ENCODE measurements around the gene ACCSL. TPM values are rescaled to one million over a fixed set of nuclear protein-coding genes. Genes with fewer than 3 reads are reported as not detected.

The ACCSL gene
- total RNA-seq, 1 donor from 2014 or later: not detected

GRCh38 chr11:44095506-44096359 lies 48.0 kb downstream of the ACCSL start, which contains the start of gene EXT2:
Gene EXT2, plus strand, starts transcription at chr11:44095678. Its CDS starts 12,035 bp downstream, at chr11:44107713.
- intact Hi-C loops (cut with micrococcal nuclease): loop anchor here (1.0 to 10.0 kb wide), 3 partner anchors 29 to 411 kb away; partner anchors contain the start of genes ACCS and HSD17B12

GRCh38 chr11:44096360-44097185 lies 48.8 kb downstream of the ACCSL start:
- intact Hi-C loops (cut with micrococcal nuclease): loop anchor here (10.0 kb wide), 2 partner anchors 202 to 412 kb away; partner anchors contain the start of gene HSD17B12

GRCh38 chr11:44097821-44098220 lies 50.0 kb downstream of the ACCSL start:
- intact Hi-C loops (cut with micrococcal nuclease): loop anchor here (10.0 kb wide), 2 partner anchors 203 to 413 kb away; partner anchors contain the start of gene HSD17B12

GRCh38 chr11:44101098-44101497 lies 53.3 kb downstream of the ACCSL start:
- intact Hi-C loops (cut with micrococcal nuclease): no loop called here

GRCh38 chr11:44104481-44105294 lies 56.9 kb downstream of the ACCSL start:
- intact Hi-C loops (cut with micrococcal nuclease): loop anchor here (5.0 kb wide), 1 partner anchor 37 kb away; the partner anchor contains the start of gene ACCS

- intact Hi-C loops (cut with micrococcal nuclease): loop anchor here (5.0 kb wide), 1 partner anchor 41 kb away; the partner anchor contains the start of gene ACCS
Observed at GRCh38 chr11:44108260-44108659, 60.5 kb downstream of the ACCSL start.

Other genes starting within 250 kb of the ACCSL start
- 27.2 and 32.4 TPM in 2 replicates for gene ALKBH3, start 167.2 kb upstream of the ACCSL start, total RNA-seq
- gene C11orf96, start 105.3 kb upstream of the ACCSL start, total RNA-seq: 0.25 and 0.55 TPM in 2 replicates
- gene ACCS, start 18.3 kb downstream of the ACCSL start, total RNA-seq: 41.0 and 41.7 TPM in 2 replicates
- 27.5 and 31.2 TPM in 2 replicates for gene EXT2, start 47.7 kb downstream of the ACCSL start, total RNA-seq